ENCODE data around the gene GALNT5.

DNA sequence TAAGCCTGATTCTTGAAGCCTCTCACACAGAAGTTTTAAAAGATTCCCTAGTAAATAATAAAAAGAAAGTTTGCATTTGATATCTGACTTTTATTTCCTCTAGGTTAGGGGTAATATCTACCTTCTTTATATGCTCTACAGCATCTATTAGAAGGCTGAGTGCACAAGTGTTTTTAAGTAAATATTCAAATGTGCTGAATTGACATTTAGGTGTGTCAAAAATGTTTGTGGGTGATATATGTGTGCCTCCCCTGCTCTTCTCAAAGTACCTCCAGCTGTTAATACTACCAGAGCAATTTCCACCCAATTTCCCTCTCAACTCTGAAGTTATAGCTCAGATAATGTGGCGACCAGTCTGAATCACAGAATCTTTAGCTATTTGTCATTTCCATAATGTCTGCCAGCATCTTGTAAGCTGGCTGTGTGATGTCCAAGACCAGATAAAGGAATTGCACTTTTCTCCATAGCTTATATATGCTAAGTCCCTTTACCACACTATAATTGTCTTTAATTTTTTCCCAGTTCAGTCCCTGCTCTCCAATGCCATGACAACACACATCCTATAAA is 92.5 kb downstream of the GALNT5 start:
- TF ChIP-seq, protein P1, sequence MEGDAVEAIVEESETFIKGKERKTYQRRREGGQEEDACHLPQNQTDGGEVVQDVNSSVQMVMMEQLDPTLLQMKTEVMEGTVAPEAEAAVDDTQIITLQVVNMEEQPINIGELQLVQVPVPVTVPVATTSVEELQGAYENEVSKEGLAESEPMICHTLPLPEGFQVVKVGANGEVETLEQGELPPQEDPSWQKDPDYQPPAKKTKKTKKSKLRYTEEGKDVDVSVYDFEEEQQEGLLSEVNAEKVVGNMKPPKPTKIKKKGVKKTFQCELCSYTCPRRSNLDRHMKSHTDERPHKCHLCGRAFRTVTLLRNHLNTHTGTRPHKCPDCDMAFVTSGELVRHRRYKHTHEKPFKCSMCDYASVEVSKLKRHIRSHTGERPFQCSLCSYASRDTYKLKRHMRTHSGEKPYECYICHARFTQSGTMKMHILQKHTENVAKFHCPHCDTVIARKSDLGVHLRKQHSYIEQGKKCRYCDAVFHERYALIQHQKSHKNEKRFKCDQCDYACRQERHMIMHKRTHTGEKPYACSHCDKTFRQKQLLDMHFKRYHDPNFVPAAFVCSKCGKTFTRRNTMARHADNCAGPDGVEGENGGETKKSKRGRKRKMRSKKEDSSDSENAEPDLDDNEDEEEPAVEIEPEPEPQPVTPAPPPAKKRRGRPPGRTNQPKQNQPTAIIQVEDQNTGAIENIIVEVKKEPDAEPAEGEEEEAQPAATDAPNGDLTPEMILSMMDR (IDR thresholded peaks at IDR 0.05): no peak
- TF ChIP-seq EP300 (IDR thresholded peaks at IDR 0.05) (no peak), POLR2AphosphoS5 (IDR thresholded peaks at IDR 0.05) (no peak)

All from sigmoid colon (tissue), 4 donors.